ENCODE measurements around the gene NHEJ1. TPM values are rescaled to one million over a fixed set of nuclear protein-coding genes. Genes with fewer than 3 reads are reported as not detected.

Gene NHEJ1
- total RNA-seq, 1 experiment from 2014 or later = 20.8 TPM

DNA sequence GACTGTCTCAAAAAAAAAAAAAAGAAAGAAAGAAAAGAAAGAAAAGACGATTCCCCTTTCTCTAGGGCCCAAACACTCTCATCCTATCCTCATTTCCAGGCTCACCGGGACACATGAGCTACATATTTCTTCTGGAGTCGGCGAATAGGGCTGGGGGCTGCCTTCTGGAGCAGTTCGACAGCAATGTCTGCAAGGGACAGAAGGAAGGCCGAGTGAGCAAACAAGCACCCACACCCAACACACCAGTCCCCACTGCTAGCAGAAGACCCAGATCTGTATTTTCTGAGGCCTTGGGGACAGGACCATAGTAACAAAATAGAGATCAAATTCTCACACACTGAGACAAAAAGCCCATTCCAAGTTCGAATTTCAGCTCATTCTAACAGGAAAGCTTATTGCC is 14.9 kb upstream of the NHEJ1 start:
- Histone ChIP-seq H3K4ac (ENCODE audit: low read depth, low read length) (no peak overlapping the region), H4K91ac (ENCODE audit: insufficient read length, low read depth, low read length) (no peak overlapping the region), H2BK5ac (ENCODE audit: insufficient read length, low read length) (no peak overlapping the region), H2BK120ac (ENCODE audit: low read depth, low read length, poor library complexity, severe bottlenecking) (no peak overlapping the region), H3K27ac (ENCODE audit: insufficient read length, low read depth, low read length) (no peak overlapping the region), H2BK15ac (ENCODE audit: low read depth, low read length) (no peak overlapping the region), H2AFZ (ENCODE audit: low read length) (no peak overlapping the region), H3K23me2 (ENCODE audit: insufficient read length, low read depth, low read length, poor library complexity, severe bottlenecking) (peaks cover 20% of the 10 kb centered on the region), H2BK20ac (ENCODE audit: low read depth, low read length, poor library complexity, severe bottlenecking) (no peak overlapping the region), H4K20me1 (ENCODE audit: control insufficient read depth, insufficient read depth, insufficient read length) (no peaks in the 10 kb centered on the region), H3K14ac (ENCODE audit: insufficient read depth, low read length) (no peak overlapping the region), H3K9me3 (ENCODE audit: control insufficient read depth, low read depth, low read length) (no peaks in the 10 kb centered on the region), H3K56ac (ENCODE audit: insufficient read length, low read depth, low read length) (no peak overlapping the region), H3K79me1 (ENCODE audit: insufficient read depth, low read depth, low read length, poor library complexity, severe bottlenecking) (peaks cover 3% of the 10 kb centered on the region), H3K27me3 (ENCODE audit: insufficient read depth, low read length) (no peaks in the 10 kb centered on the region), H3K23ac (ENCODE audit: insufficient read length, low read depth, low read length) (no peak overlapping the region), H2AK5ac (ENCODE audit: insufficient read length, low read length) (no peak overlapping the region), H4K5ac (ENCODE audit: insufficient read length, low read depth, low read length) (no peak overlapping the region), H3K4me1 (ENCODE audit: insufficient read depth, low read length) (0 out of 2 replicates have a peak, but pooled peaks cover 3% of the 10 kb centered on the region), H3K4me2 (ENCODE audit: insufficient read depth, insufficient read length, low read length) (peak overlapping the region; percentile 99), H3T11ph (ENCODE audit: low read length) (no peak overlapping the region), H3K79me2 (ENCODE audit: insufficient read depth, low read length) (no peaks in the 10 kb centered on the region), H2BK12ac (ENCODE audit: insufficient read length, low read depth, low read length) (no peak overlapping the region), H3K9ac (ENCODE audit: extremely low read depth, insufficient read length, low read length) (no peak overlapping the region), H4K8ac (replicated peaks; ENCODE audit: insufficient read length, low read depth, low read length) (no peak overlapping the region), H3K18ac (ENCODE audit: insufficient read length, low read depth, low read length) (no peak overlapping the region)
- Mint-ChIP-seq H3K27ac (no peak overlapping the region; a peak in 1 of 7 replicates), H3K4me3 (peak overlapping the region; percentile 90 to 93), H3K36me3 (ENCODE audit: insufficient read depth in 1 of 3, low read depth in 3 of 3) (peaks cover 8 to 34% (median 31%) of the 10 kb centered on the region in 3 experiments), H3K27me3 (ENCODE audit: low read depth) (no peaks in the 10 kb centered on the region; the same call in 1 of the 2 replicates), H3K4me1 (peaks cover 17 to 22% of the 10 kb centered on the region in 2 experiments), H3K9me3 (no peaks in the 10 kb centered on the region; a peak in 2 of 5 replicates)
- DNase-seq = no peak
- TF ChIP-seq, protein P1, sequence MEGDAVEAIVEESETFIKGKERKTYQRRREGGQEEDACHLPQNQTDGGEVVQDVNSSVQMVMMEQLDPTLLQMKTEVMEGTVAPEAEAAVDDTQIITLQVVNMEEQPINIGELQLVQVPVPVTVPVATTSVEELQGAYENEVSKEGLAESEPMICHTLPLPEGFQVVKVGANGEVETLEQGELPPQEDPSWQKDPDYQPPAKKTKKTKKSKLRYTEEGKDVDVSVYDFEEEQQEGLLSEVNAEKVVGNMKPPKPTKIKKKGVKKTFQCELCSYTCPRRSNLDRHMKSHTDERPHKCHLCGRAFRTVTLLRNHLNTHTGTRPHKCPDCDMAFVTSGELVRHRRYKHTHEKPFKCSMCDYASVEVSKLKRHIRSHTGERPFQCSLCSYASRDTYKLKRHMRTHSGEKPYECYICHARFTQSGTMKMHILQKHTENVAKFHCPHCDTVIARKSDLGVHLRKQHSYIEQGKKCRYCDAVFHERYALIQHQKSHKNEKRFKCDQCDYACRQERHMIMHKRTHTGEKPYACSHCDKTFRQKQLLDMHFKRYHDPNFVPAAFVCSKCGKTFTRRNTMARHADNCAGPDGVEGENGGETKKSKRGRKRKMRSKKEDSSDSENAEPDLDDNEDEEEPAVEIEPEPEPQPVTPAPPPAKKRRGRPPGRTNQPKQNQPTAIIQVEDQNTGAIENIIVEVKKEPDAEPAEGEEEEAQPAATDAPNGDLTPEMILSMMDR (conservative IDR thresholded peaks at IDR 0.05) = no peak
- WGBS (ENCODE audit: extremely low coverage, insufficient read length, low lambda C conversion rate) = no CpG with 5 or more reads among the region's 7 CpGs

All from H9 (cell line).